ENCODE data around the gene CNTN4. TPM values are rescaled to one million over a fixed set of nuclear protein-coding genes. Genes with fewer than 3 reads are reported as not detected.

The CNTN4 gene
- total RNA-seq, 1 donor from 2014 or later, result 16.1 TPM

DNA sequence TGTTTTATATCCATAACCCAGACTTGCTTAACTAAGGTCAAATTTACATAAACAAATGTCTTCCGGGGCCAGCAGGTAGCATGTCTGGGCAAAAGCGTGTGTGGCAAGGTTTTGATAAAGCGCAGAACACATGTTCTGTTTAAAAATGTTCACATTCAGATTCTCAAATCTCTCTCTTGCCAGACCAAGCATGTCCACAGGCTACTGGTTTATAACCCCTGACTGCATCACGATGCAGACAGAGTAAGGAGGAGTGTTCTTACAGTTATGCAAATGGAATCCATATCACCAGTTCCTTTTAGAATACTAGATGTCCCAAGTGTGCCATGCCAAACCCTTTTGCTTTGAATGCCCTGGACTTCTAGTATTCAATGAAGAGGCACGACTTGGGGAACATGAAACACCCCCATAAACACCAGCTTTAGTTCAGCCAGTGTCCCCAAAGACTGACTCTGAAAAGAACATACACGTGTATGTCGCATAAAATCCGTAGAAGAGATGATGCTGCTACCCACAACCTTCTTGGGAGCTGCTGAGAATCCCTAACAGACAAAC, 412.0 kb downstream of the CNTN4 start:
- Mint-ChIP-seq H3K27me3 (peaks cover 3% of the 10 kb centered on the region), H3K36me3 (ENCODE audit: insufficient read depth) (no peaks in the 10 kb centered on the region), H3K4me1 (ENCODE audit: low read depth) (peaks cover 2% of the 10 kb centered on the region), H3K27ac (no peak overlapping the region), H3K4me3 (ENCODE audit: low read depth) (no peak overlapping the region), H3K9me3 (ENCODE audit: low read depth) (no peaks in the 10 kb centered on the region)
- DNase-seq (ENCODE audit: low spot score, unreplicated experiment), result no peak
- TF ChIP-seq, protein P1, sequence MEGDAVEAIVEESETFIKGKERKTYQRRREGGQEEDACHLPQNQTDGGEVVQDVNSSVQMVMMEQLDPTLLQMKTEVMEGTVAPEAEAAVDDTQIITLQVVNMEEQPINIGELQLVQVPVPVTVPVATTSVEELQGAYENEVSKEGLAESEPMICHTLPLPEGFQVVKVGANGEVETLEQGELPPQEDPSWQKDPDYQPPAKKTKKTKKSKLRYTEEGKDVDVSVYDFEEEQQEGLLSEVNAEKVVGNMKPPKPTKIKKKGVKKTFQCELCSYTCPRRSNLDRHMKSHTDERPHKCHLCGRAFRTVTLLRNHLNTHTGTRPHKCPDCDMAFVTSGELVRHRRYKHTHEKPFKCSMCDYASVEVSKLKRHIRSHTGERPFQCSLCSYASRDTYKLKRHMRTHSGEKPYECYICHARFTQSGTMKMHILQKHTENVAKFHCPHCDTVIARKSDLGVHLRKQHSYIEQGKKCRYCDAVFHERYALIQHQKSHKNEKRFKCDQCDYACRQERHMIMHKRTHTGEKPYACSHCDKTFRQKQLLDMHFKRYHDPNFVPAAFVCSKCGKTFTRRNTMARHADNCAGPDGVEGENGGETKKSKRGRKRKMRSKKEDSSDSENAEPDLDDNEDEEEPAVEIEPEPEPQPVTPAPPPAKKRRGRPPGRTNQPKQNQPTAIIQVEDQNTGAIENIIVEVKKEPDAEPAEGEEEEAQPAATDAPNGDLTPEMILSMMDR (IDR thresholded peaks at IDR 0.05; ENCODE audit: unreplicated experiment), result no peak

DNA sequence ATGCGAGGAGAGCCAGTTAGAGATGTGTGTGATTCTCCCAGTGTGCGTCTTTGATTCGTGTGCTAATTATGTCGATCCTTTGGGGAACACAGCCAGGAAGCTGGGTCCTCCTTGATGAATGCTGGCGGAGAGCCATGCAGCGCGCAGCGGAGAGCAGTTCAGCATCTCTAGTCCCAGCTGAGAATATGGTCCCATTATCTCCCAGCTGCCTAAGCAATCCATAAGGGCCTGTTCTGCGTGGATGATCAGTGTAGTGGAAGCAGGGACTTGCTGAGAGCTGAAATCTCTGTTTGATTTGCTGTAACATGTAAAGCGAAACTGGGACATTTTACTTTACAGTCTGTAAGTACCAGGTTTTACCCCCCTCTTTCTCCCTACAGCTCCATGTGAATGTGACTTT, 412.7 kb downstream of the CNTN4 start:
- no peaks in the 10 kb centered on the region for H3K36me3 Mint-ChIP-seq (ENCODE audit: insufficient read depth)
- no peaks in the 10 kb centered on the region for H3K9me3 Mint-ChIP-seq (ENCODE audit: low read depth)
- H3K4me1 Mint-ChIP-seq (ENCODE audit: low read depth), result peaks cover 2% of the 10 kb centered on the region
- H3K27ac Mint-ChIP-seq, result no peak overlapping the region
- DNase-seq (ENCODE audit: low spot score, unreplicated experiment), result no peak
- TF ChIP-seq, protein P1 (IDR thresholded peaks at IDR 0.05; ENCODE audit: unreplicated experiment), result no peak
- H3K27me3 Mint-ChIP-seq, result peaks cover 3% of the 10 kb centered on the region
- H3K4me3 Mint-ChIP-seq (ENCODE audit: low read depth), result no peak overlapping the region

DNA sequence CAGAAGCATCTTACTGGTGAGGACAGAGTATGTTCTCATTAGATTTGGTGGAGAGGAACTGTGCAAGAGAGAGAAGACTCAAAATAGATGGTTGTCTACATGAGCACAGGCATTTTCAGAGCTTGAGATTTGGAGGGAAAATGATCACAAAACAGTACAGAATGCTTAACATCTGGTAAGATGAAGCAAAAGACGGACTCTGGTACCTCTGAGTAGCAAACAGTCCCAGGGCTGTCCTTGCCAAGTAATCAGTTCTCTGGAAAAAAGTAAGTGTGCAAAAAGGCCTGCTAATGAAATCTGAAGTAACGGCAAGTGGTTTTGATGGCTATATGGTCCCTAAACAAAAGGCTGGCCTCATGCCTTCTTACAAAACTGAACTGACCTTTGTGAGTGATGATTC, 414.2 kb downstream of the CNTN4 start:
- Mint-ChIP-seq H3K9me3 (ENCODE audit: low read depth) (no peaks in the 10 kb centered on the region), H3K4me3 (ENCODE audit: low read depth) (no peak overlapping the region), H3K36me3 (ENCODE audit: insufficient read depth) (no peaks in the 10 kb centered on the region), H3K4me1 (ENCODE audit: low read depth) (peaks cover 10% of the 10 kb centered on the region), H3K27ac (no peak overlapping the region), H3K27me3 (peaks cover 3% of the 10 kb centered on the region)
- DNase-seq (ENCODE audit: low spot score, unreplicated experiment), result no peak
- TF ChIP-seq, protein P1 (IDR thresholded peaks at IDR 0.05; ENCODE audit: unreplicated experiment), result no peak

DNA sequence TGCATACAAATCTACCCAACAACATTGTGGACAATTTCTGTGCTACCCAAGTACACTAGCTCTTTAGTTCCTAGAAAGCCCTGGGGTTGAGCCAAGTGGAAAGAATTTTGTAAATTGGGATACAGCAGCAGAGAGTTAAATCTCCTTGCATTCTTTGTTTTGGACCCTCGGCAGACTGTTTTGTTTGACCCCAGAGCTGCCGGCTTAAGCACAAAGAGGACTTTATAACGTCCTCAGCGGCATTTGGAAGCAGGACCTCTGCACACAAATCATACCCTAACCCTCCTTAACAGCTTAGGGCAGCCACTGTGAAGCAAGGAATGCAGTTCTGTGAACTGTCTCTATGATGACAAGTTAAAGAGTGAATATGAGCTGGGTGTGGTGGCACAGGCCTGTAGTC, 415.3 kb downstream of the CNTN4 start:
- DNase-seq (ENCODE audit: low spot score, unreplicated experiment), result no peak
- H3K27me3 Mint-ChIP-seq, result peaks cover 3% of the 10 kb centered on the region
- TF ChIP-seq, protein P1 (IDR thresholded peaks at IDR 0.05; ENCODE audit: unreplicated experiment), result no peak
- H3K9me3 Mint-ChIP-seq (ENCODE audit: low read depth), result peaks cover 3% of the 10 kb centered on the region
- no peaks in the 10 kb centered on the region for H3K36me3 Mint-ChIP-seq (ENCODE audit: insufficient read depth)
- no peak overlapping the region for H3K27ac Mint-ChIP-seq
- H3K4me1 Mint-ChIP-seq (ENCODE audit: low read depth), result peaks cover 12% of the 10 kb centered on the region
- no peak overlapping the region for H3K4me3 Mint-ChIP-seq (ENCODE audit: low read depth)

DNA sequence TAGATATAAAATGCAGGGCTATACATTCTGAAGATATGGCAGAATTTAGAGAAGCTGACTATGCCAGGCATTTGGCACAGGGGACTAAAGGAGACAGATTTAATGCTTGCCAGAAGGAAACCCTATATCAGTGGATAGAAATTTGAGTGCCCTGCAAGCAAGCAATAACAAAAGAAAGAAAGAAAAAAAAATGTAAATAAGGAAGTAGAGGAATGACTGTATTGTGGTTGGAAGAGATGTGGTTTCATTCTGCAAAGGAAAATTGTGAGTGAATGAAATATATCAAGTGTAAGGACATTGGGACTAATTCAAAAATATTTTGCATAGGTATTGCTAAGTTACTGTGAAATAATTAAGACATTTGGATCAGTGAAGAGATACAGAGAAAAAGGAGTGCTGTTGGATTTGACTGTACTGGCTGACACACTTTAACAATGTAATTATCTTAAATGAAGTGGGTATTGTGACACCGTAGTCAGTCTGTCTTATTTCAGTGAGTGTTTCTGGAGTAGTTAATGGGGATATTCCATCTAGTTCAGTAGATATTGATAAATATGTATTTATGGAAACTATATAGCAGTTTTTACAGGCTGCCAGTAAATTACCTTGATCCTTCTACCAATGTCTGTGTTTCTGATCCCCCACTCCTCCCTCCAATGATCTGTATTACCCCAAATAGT, 418.2 kb downstream of the CNTN4 start:
- H3K36me3 Mint-ChIP-seq (ENCODE audit: insufficient read depth), result no peaks in the 10 kb centered on the region
- TF ChIP-seq, protein P1 (IDR thresholded peaks at IDR 0.05; ENCODE audit: unreplicated experiment), result no peak
- no peak overlapping the region for H3K4me3 Mint-ChIP-seq (ENCODE audit: low read depth)
- peaks cover 4% of the 10 kb centered on the region for H3K9me3 Mint-ChIP-seq (ENCODE audit: low read depth)
- H3K27me3 Mint-ChIP-seq, result peaks cover 3% of the 10 kb centered on the region
- DNase-seq (ENCODE audit: low spot score, unreplicated experiment), result no peak
- H3K4me1 Mint-ChIP-seq (ENCODE audit: low read depth), result peaks cover 16% of the 10 kb centered on the region
- H3K27ac Mint-ChIP-seq, result no peak overlapping the region

Measured in progenitor cell of endocrine pancreas (in vitro differentiated cells).